ENCODE measurements around the gene LRRK2.

DNA sequence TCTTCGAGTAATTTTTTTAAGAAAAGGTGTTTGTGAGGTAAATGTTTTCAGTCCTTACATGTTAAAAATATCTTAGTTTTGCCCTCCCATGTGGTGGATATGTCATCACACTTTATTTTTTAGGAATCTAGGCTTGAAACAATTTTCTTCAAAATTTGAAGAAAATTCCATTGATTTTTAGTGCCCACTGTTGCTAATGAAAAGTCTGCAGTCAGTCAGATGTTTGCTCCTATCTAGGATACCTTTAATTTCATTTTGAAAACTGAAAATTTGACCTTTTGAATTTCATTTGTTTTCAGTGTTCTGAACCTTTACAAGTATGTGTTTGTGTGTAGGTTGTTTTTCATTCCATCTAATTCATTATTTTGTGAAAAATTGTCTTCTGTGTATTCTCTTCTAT is 105.4 kb downstream of the LRRK2 start:
- TF ChIP-seq POLR2A (IDR thresholded peaks at IDR 0.05; ENCODE audit: low read depth, low read length) = no peak
- TF ChIP-seq, protein P1, sequence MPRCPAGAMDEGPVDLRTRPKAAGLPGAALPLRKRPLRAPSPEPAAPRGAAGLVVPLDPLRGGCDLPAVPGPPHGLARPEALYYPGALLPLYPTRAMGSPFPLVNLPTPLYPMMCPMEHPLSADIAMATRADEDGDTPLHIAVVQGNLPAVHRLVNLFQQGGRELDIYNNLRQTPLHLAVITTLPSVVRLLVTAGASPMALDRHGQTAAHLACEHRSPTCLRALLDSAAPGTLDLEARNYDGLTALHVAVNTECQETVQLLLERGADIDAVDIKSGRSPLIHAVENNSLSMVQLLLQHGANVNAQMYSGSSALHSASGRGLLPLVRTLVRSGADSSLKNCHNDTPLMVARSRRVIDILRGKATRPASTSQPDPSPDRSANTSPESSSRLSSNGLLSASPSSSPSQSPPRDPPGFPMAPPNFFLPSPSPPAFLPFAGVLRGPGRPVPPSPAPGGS (IDR thresholded peaks at IDR 0.05; ENCODE audit: borderline replicate concordance, insufficient read depth, low read depth, low read length, poor library complexity, severe bottlenecking) = no peak
- no peak for TF ChIP-seq SREBF1 (IDR thresholded peaks at IDR 0.05; ENCODE audit: low read length)
- TF ChIP-seq, protein P2, sequence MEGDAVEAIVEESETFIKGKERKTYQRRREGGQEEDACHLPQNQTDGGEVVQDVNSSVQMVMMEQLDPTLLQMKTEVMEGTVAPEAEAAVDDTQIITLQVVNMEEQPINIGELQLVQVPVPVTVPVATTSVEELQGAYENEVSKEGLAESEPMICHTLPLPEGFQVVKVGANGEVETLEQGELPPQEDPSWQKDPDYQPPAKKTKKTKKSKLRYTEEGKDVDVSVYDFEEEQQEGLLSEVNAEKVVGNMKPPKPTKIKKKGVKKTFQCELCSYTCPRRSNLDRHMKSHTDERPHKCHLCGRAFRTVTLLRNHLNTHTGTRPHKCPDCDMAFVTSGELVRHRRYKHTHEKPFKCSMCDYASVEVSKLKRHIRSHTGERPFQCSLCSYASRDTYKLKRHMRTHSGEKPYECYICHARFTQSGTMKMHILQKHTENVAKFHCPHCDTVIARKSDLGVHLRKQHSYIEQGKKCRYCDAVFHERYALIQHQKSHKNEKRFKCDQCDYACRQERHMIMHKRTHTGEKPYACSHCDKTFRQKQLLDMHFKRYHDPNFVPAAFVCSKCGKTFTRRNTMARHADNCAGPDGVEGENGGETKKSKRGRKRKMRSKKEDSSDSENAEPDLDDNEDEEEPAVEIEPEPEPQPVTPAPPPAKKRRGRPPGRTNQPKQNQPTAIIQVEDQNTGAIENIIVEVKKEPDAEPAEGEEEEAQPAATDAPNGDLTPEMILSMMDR (IDR thresholded peaks at IDR 0.05 in 2 of 3, conservative IDR thresholded peaks at IDR 0.05 in 1 of 3; ENCODE audit: control insufficient read depth in 2 of 3, extremely low read depth in 1 of 3, insufficient read depth in 1 of 3, low read depth in 3 of 3, low read length in 3 of 3) = no peak
- TF ChIP-seq, protein P3, sequence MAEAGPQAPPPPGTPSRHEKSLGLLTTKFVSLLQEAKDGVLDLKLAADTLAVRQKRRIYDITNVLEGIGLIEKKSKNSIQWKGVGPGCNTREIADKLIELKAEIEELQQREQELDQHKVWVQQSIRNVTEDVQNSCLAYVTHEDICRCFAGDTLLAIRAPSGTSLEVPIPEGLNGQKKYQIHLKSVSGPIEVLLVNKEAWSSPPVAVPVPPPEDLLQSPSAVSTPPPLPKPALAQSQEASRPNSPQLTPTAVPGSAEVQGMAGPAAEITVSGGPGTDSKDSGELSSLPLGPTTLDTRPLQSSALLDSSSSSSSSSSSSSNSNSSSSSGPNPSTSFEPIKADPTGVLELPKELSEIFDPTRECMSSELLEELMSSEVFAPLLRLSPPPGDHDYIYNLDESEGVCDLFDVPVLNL (IDR thresholded peaks at IDR 0.05; ENCODE audit: low read depth, low read length) = no peak
- TF ChIP-seq FOXK2 (IDR thresholded peaks at IDR 0.05) = no peak
- TF ChIP-seq ATF7 (IDR thresholded peaks at IDR 0.05; ENCODE audit: low read depth) = no peak
